A549 (cell line): Measurements from ENCODE around the gene KIFAP3. TPM values are rescaled to one million over a fixed set of nuclear protein-coding genes. Genes with fewer than 3 reads are reported as not detected.

ENCODE experiments used
- ATAC-seq, 2 experiments: fragments of 200-7000 bp in 1 of 2; fragments of >200 bp in 1 of 2; cut with Nextera tagmentation in 1 of 2; cut with Tn5 transposase in 1 of 2; 3 replicates each; pipeline versions ENCODE4 v1.8.0 to v1.9.1; 2018 to 2020; ENCODE audit warnings: mild to moderate bottlenecking in 1 of 2, moderate library complexity in 1 of 2
- CTCF ChIA-PET: fragments of 300-600 bp; sonication (Branson Sonifier 250); formaldehyde crosslinking; extraction: SDS; loops from one replicate; lab custom pipeline; 2021; ENCODE audit warnings: antibody characterized with exemption, inconsistent platforms; lab: Yijun Ruan, JAX
- POLR2A ChIA-PET: fragments of 350-600 bp; formaldehyde crosslinking; extraction: SDS; loops from one replicate; lab custom pipeline; 2021; ENCODE audit warnings: antibody characterized with exemption, inconsistent platforms; lab: Yijun Ruan, JAX
- DNase-seq, 2 experiments: peaks; one replicate each; pipeline versions ENCODE4 v3.0.0 to v3.0.0-alpha.2; 2011 to 2016; ENCODE audit warnings: low read depth in 1 of 2, low spot score in 1 of 2
- FAIRE-seq: peaks from 2 replicates; lab custom pipeline; 2011; peaks lifted over from hg19 to GRCh38; lab: Jason Lieb, UNC
- H3K27ac ChIP-seq, 2 experiments: fragments of >200 bp; sonication (Bioruptor Twin); formaldehyde crosslinking; 3 replicates each; pipeline ENCODE4 v1.5.1; 2016 to 2017
- H3K4me1 ChIP-seq: fragments of >200 bp; sonication (Bioruptor Twin); formaldehyde crosslinking; 3 replicates; pipeline ENCODE4 v1.6.1; 2016
- H3K4me2 ChIP-seq: fragments of >200 bp; sonication (Bioruptor Twin); formaldehyde crosslinking; 3 replicates; pipeline ENCODE4 v1.6.1; 2016
- H3K4me3 ChIP-seq: fragments of >200 bp; sonication (Bioruptor Twin); formaldehyde crosslinking; 3 replicates; pipeline ENCODE4 v1.5.1; 2016
- H3K9me3 ChIP-seq: fragments of >200 bp; sonication (Bioruptor Twin); formaldehyde crosslinking; 3 replicates; pipeline ENCODE4 v1.6.1; 2016
- CBX2 ChIP-seq: fragments of 200-600 bp; sonication (generic); IDR thresholded peaks from 2 replicates; pipeline ENCODE4 v1.6.1; 2016; ENCODE audit warnings: low read depth, mild to moderate bottlenecking, borderline replicate concordance
- CHD4 ChIP-seq: fragments of 200-600 bp; sonication (generic); IDR thresholded peaks from 2 replicates; pipeline ENCODE4 v1.6.1; 2016; ENCODE audit warnings: antibody characterized with exemption, mild to moderate bottlenecking, borderline replicate concordance
- EHF ChIP-seq: fragments of 250-450 bp; sonication (Bioruptor Pico); IDR thresholded peaks from 2 replicates; pipeline ENCODE4 v1.5.0; 2020; ENCODE audit warnings: mild to moderate bottlenecking
- EHMT2 ChIP-seq: fragments of 200-600 bp; sonication (generic); IDR thresholded peaks from 2 replicates; pipeline ENCODE4 v1.6.1; 2016; ENCODE audit warnings: antibody characterized with exemption, low read depth, mild to moderate bottlenecking, moderate library complexity
- EP300 ChIP-seq, 2 experiments: fragments of >200 bp; sonication (Bioruptor Twin); formaldehyde crosslinking; IDR thresholded peaks; 2 replicates in 1 of 2; 3 replicates in 1 of 2; pipeline ENCODE4 v1.6.1; 2016 to 2017
- FOSL2 ChIP-seq, 2 experiments: fragments of 450-650 bp in 1 of 2; fragments of >200 bp in 1 of 2; sonication (Bioruptor Twin) in 1 of 2; formaldehyde crosslinking; IDR thresholded peaks; 2 replicates each; pipeline versions ENCODE4 v1.5.0 to v1.6.1; 2016 to 2020; ENCODE audit warnings: mild to moderate bottlenecking in 1 of 2, moderate library complexity in 1 of 2
- FOXS1 ChIP-seq: fragments of 250-450 bp; sonication (Bioruptor Pico); IDR thresholded peaks from 2 replicates; pipeline ENCODE4 v1.5.0; 2020; ENCODE audit warnings: mild to moderate bottlenecking, moderate library complexity
- GATA3 ChIP-seq: IDR thresholded peaks from 2 replicates; pipeline ENCODE4 v1.6.1; 2012; ENCODE audit warnings: borderline replicate concordance
- HDAC2 ChIP-seq: fragments of 200-600 bp; sonication (generic); IDR thresholded peaks from 2 replicates; pipeline ENCODE4 v1.6.1; 2016
- JUNB ChIP-seq: fragments of >200 bp; sonication (Bioruptor Twin); formaldehyde crosslinking; IDR thresholded peaks from 2 replicates; pipeline ENCODE4 v1.6.1; 2016
- KDM5A ChIP-seq: fragments of 200-600 bp; sonication (generic); IDR thresholded peaks from 2 replicates; pipeline ENCODE4 v1.6.1; 2016; ENCODE audit warnings: antibody characterized with exemption, mild to moderate bottlenecking
- MYC ChIP-seq: IDR thresholded peaks from 2 replicates; pipeline ENCODE4 v1.6.1; 2012; ENCODE audit warnings: mild to moderate bottlenecking, inconsistent platforms, low read length, improper control_type of control experiment, borderline replicate concordance
- NFE2L2 ChIP-seq: fragments of 150-350 bp; conservative IDR thresholded peaks from 2 replicates; pipeline ENCODE4 v1.6.1; 2014; ENCODE audit warnings: low read length
- NR3C1 ChIP-seq: fragments of >200 bp; sonication (Bioruptor Twin); formaldehyde crosslinking; IDR thresholded peaks from 3 replicates; pipeline ENCODE4 v1.6.1; 2017
- POLR2AphosphoS2 ChIP-seq: conservative IDR thresholded peaks from 2 replicates; pipeline ENCODE4 v1.6.1; 2012; ENCODE audit warnings: low read length, improper control_type of control experiment, inconsistent platforms
- RAD21 ChIP-seq, 2 experiments: fragments of >200 bp in 1 of 2; sonication (Bioruptor Twin) in 1 of 2; formaldehyde crosslinking in 1 of 2; IDR thresholded peaks in 1 of 2; conservative IDR thresholded peaks in 1 of 2; 2 replicates in 1 of 2; 3 replicates in 1 of 2; pipeline ENCODE4 v1.6.1; 2012 to 2018; ENCODE audit warnings: inconsistent platforms in 1 of 2
- TP53 ChIP-seq: fragments of 250-450 bp; sonication (Bioruptor Pico); IDR thresholded peaks from 2 replicates; pipeline ENCODE4 v1.5.0; 2021; ENCODE audit warnings: mild to moderate bottlenecking, moderate library complexity
- ZFP36 ChIP-seq: fragments of 450-650 bp; IDR thresholded peaks from 2 replicates; pipeline ENCODE4 v1.6.1; 2014; ENCODE audit warnings: borderline replicate concordance; ENCODE audit not compliant: partially characterized antibody
- WGBS: methylation state at CpG from one replicate; pipeline ENCODE4 v1.1.6; 2017; ENCODE audit errors: missing lambda C conversion rate; 5-methylcytosine and 5-hydroxymethylcytosine counted together
- polyA plus RNA-seq, 4 experiments: library from polyadenylated mRNA; depleted of rRNA in 3 of 4; stranded (reverse); fragments of >200 nt; fragmentation: RNase III in 1 of 4; extraction: RNeasy Plus Mini Kit Qiagen cat#74134 plus additional on column Dnase treatment in 1 of 4; gene quantifications; 2 replicates in 3 of 4; 3 replicates in 1 of 4; pipeline ENCODE4 v1.2.3, GENCODE V29; 2011 to 2017
- TF ChIP-seq, protein P1 (sequence below): fragments of 250-450 bp; sonication (Bioruptor Pico); IDR thresholded peaks from 2 replicates; pipeline ENCODE4 v1.5.0; 2020; ENCODE audit warnings: low read depth, mild to moderate bottlenecking, moderate library complexity
- TF ChIP-seq, protein P2 (sequence below): fragments of 200-600 bp; sonication (generic); IDR thresholded peaks from 2 replicates; pipeline ENCODE4 v1.6.1; 2016; ENCODE audit warnings: antibody characterized with exemption, mild to moderate bottlenecking, moderate library complexity
- TF ChIP-seq, protein P3 (sequence below): fragments of 250-450 bp; sonication (Bioruptor Pico); IDR thresholded peaks from 2 replicates; pipeline ENCODE4 v1.5.0; 2021; ENCODE audit warnings: mild to moderate bottlenecking, moderate library complexity, borderline replicate concordance
- TF ChIP-seq, protein P4 (sequence below): fragments of 150-350 bp; IDR thresholded peaks from 2 replicates; pipeline ENCODE4 v1.6.1; 2014; ENCODE audit warnings: low read depth, mild to moderate bottlenecking, low read length
- TF ChIP-seq, protein P5 (sequence below): IDR thresholded peaks from 2 replicates; pipeline ENCODE4 v1.6.1; 2012
- TF ChIP-seq, protein P6 (sequence below): fragments of 450-650 bp; IDR thresholded peaks from 2 replicates; pipeline ENCODE4 v1.6.1; 2014; ENCODE audit warnings: antibody characterized with exemption

KIFAP3 gene
- polyA plus RNA-seq, 2 of the 4 experiments (the other 2 are of a cell fraction), result 11.7 to 19.0 TPM

DNA sequence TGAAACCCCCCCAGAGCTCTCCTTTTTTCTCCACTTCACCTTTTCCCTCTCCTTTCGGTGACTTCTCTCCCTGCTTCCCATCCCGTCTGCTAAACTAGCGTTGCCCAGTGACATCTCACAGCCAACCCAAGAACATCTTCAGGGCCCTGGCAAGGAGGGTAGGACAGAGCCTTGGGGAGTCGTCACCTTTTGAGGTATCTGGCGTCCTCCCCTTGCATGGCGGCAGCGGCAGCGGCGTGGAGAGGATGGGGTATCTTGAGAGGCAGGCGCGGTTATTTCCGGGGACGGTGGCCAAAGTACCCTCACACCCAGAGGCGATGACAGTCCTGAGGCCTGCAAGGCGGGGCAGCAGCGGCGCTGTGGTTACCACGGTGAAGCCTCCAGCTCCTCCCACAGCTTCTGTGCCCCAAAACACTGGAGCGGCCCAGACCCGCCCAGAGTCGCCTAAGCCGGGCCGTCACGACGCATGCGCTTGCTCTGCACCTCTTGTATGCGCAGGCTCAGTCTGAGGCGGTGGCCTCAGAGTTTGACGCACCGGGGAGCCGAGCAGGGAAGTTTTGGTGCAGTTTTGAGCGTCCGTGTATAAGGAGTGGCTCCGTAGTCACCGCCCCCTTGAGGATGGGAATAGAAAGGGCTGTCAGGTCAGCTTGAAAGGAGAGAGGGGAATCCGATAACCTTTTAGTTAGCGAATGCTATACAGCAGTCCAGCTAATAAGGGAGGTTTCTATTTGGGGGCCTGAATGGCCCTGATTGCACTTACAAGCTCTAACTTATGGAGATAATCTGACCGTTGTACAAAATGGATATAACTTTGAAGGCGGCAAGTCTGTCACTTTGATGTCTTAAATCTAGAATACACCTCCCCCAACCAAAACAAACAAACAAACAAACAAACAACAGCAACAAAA, at the start of gene KIFAP3 (continued):
- TF ChIP-seq POLR2AphosphoS2 (no peak), KDM5A (no peak), FOXS1 (no peak), NFE2L2 (no peak), NR3C1 (no peak), FOSL2 (IDR thresholded peaks at IDR 0.05) (no peak), FOSL2 (CRISPR knock-in tag; IDR thresholded peaks at IDR 0.05) (no peak), EP300 (IDR thresholded peaks at IDR 0.05) (no peak), EHMT2 (no peak), RAD21 (conservative IDR thresholded peaks at IDR 0.05 in 1 of 2, IDR thresholded peaks at IDR 0.05 in 1 of 2) (peak in 1 of 2 experiments; percentile 34; a peak in 2 of 5 replicates), JUNB (no peak), CHD4 (no peak), CBX2 (no peak), HDAC2 (peak; percentile 34; the same call in 1 of the 2 replicates)
- TF ChIP-seq, protein P1, sequence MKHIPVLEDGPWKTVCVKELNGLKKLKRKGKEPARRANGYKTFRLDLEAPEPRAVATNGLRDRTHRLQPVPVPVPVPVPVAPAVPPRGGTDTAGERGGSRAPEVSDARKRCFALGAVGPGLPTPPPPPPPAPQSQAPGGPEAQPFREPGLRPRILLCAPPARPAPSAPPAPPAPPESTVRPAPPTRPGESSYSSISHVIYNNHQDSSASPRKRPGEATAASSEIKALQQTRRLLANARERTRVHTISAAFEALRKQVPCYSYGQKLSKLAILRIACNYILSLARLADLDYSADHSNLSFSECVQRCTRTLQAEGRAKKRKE (CRISPR knock-in tag), result no peak
- TF ChIP-seq, protein P2, sequence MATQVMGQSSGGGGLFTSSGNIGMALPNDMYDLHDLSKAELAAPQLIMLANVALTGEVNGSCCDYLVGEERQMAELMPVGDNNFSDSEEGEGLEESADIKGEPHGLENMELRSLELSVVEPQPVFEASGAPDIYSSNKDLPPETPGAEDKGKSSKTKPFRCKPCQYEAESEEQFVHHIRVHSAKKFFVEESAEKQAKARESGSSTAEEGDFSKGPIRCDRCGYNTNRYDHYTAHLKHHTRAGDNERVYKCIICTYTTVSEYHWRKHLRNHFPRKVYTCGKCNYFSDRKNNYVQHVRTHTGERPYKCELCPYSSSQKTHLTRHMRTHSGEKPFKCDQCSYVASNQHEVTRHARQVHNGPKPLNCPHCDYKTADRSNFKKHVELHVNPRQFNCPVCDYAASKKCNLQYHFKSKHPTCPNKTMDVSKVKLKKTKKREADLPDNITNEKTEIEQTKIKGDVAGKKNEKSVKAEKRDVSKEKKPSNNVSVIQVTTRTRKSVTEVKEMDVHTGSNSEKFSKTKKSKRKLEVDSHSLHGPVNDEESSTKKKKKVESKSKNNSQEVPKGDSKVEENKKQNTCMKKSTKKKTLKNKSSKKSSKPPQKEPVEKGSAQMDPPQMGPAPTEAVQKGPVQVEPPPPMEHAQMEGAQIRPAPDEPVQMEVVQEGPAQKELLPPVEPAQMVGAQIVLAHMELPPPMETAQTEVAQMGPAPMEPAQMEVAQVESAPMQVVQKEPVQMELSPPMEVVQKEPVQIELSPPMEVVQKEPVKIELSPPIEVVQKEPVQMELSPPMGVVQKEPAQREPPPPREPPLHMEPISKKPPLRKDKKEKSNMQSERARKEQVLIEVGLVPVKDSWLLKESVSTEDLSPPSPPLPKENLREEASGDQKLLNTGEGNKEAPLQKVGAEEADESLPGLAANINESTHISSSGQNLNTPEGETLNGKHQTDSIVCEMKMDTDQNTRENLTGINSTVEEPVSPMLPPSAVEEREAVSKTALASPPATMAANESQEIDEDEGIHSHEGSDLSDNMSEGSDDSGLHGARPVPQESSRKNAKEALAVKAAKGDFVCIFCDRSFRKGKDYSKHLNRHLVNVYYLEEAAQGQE, result no peak
- TF ChIP-seq, protein P3, sequence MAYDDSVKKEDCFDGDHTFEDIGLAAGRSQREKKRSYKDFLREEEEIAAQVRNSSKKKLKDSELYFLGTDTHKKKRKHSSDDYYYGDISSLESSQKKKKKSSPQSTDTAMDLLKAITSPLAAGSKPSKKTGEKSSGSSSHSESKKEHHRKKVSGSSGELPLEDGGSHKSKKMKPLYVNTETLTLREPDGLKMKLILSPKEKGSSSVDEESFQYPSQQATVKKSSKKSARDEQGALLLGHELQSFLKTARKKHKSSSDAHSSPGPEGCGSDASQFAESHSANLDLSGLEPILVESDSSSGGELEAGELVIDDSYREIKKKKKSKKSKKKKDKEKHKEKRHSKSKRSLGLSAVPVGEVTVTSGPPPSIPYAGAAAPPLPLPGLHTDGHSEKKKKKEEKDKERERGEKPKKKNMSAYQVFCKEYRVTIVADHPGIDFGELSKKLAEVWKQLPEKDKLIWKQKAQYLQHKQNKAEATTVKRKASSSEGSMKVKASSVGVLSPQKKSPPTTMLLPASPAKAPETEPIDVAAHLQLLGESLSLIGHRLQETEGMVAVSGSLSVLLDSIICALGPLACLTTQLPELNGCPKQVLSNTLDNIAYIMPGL, result no peak
- TF ChIP-seq, protein P4, sequence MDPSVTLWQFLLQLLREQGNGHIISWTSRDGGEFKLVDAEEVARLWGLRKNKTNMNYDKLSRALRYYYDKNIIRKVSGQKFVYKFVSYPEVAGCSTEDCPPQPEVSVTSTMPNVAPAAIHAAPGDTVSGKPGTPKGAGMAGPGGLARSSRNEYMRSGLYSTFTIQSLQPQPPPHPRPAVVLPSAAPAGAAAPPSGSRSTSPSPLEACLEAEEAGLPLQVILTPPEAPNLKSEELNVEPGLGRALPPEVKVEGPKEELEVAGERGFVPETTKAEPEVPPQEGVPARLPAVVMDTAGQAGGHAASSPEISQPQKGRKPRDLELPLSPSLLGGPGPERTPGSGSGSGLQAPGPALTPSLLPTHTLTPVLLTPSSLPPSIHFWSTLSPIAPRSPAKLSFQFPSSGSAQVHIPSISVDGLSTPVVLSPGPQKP, result no peak
- TF ChIP-seq, protein P5, sequence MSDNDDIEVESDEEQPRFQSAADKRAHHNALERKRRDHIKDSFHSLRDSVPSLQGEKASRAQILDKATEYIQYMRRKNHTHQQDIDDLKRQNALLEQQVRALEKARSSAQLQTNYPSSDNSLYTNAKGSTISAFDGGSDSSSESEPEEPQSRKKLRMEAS, result peak; percentile 62

DNA sequence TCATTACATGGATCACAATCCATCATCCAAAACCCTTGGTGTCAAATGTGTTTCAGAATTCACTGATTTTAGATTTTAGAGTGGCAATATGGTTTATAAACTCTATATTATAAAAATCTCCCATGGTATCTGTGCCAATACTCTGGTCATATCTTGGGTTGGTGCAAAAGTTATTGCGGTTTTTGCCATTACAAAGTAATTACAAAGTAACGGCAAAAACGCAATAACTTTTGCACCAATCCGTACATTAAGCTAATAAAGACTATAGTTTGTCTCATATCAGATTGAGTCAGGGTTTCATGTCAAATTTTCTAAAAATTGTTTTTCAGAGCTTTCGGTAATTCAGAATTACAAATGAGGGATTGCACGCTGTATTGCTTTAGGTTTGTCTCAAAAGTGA, 47.9 kb upstream of the KIFAP3 start:
- TF ChIP-seq ZFP36, result no peak
- TF ChIP-seq EHMT2, result no peak
- TF ChIP-seq GATA3, result no peak
- no peak for TF ChIP-seq EHF (CRISPR knock-in tag)
- no peak for TF ChIP-seq TP53 (CRISPR knock-in tag)
- no peak for TF ChIP-seq NR3C1
- no peak for TF ChIP-seq MYC
- TF ChIP-seq, protein P6, sequence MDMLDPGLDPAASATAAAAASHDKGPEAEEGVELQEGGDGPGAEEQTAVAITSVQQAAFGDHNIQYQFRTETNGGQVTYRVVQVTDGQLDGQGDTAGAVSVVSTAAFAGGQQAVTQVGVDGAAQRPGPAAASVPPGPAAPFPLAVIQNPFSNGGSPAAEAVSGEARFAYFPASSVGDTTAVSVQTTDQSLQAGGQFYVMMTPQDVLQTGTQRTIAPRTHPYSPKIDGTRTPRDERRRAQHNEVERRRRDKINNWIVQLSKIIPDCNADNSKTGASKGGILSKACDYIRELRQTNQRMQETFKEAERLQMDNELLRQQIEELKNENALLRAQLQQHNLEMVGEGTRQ, result no peak
- TF ChIP-seq, all 56 proteins: peak for 0
- WGBS, result 61% methylated on average over 6 of the region's 6 CpGs

More for the DNA sequence above, 47.9 kb upstream of the KIFAP3 start:
- ChIA-PET CTCF (no interaction called here), POLR2A (no interaction called here)
- H3K4me1 ChIP-seq, result no peaks in the 10 kb centered on the region
- FAIRE-seq (no peak), ATAC-seq (no peak), DNase-seq (no peak)
- H3K27ac ChIP-seq, result no peak overlapping the region
- no peak overlapping the region for H3K4me3 ChIP-seq
- H3K9me3 ChIP-seq, result no peaks in the 10 kb centered on the region
- no peak overlapping the region for H3K4me2 ChIP-seq
